GM19372 (cell line): ENCODE results near the gene FAM3C.

Experiments
- ATAC-seq: cut with Tn5 transposase; IDR thresholded peaks from one replicate; pipeline ENCODE4 v1.9.1; 2021; ENCODE audit warnings: mild to moderate bottlenecking, low read depth, moderate library complexity; ENCODE audit not compliant: unreplicated experiment

Gene FAM3C

GRCh38 chr7:121383235-121383910, 12.7 kb downstream of the FAM3C start:
- no peak for ATAC-seq

GRCh38 chr7:121382473-121382872, 13.6 kb downstream of the FAM3C start:
- no peak for ATAC-seq

GRCh38 chr7:121379930-121380329, 16.2 kb downstream of the FAM3C start:
- ATAC-seq: no peak

GRCh38 chr7:121376979-121377378, 19.1 kb downstream of the FAM3C start:
- no peak for ATAC-seq

DNA sequence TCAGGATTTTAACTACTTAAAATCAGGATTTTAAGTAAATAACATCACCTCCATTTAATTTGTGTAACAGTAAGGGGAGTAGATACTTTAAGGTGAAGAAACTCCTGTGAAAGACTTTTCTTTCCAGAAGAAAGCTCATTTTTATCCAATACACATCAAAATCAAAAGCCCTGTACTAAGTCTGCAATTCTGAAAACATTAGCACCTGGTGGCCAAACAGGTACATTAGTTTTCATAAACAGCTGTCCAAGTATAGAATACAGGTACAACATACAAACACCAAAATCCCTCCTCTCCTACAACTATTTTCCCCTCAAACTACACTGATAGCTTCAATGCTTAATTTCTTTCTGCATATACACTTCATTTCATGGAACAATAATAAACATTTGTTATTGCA, 22.9 kb downstream of the FAM3C start:
- no peak for ATAC-seq

GRCh38 chr7:121372376-121373010, 23.6 kb downstream of the FAM3C start:
- peak; percentile 76 for ATAC-seq

DNA sequence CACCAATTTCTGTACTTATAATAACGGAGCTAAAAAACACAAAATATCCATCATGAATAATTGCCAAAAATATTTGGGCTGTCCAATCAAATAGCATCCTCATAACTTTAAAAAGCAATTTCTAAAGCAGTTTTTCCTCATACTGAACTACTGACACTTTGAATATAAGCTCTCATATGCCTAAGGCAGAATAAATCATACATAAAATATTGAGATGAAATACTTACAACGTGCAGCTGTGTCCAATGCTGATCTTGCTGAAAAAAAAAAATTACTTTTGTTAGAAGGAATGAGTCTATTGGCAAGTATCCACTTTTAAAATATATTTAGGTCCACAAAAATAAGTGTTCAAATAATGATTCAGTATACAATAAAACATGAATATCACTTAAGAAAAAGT, 24.2 kb downstream of the FAM3C start:
- ATAC-seq: no peak

DNA sequence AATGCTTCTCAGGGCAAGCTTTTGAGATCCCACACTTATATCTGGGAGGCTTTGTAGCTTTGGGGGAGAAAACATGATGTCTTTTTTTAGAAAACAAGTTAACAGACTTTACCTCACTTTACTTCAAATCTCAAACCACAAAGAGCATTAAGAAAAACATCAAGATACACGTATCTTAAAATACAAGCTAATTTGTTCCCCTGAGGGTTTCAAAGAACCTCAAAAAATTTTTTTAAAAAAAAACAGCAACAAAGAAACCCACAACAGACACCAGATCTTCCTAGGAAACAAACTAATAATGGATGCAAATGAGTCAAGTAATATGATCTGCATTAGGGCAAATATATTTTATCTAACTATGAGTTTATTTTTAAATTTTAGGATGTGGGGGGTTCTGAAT, 24.7 kb downstream of the FAM3C start:
- ATAC-seq: no peak

DNA sequence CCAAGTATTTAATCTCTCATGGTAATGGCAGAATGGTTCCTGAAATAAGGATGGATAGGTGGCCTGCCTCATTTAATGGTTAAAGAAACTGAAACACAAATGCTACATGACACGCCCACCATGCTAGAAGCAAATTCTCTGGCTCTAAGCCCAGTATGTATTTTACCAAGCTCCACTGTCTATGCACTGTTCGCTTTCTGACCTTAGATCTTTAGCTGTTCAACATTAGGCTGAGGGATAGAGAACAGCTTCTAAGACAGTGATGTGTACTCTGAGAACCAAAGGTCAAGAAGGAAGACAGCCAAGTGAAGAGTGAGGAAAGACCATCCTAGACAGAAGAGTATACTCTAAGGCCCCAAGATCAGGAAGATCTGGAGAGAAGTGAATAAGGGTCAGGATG, 26.6 kb downstream of the FAM3C start:
- ATAC-seq: peak; percentile 56

DNA sequence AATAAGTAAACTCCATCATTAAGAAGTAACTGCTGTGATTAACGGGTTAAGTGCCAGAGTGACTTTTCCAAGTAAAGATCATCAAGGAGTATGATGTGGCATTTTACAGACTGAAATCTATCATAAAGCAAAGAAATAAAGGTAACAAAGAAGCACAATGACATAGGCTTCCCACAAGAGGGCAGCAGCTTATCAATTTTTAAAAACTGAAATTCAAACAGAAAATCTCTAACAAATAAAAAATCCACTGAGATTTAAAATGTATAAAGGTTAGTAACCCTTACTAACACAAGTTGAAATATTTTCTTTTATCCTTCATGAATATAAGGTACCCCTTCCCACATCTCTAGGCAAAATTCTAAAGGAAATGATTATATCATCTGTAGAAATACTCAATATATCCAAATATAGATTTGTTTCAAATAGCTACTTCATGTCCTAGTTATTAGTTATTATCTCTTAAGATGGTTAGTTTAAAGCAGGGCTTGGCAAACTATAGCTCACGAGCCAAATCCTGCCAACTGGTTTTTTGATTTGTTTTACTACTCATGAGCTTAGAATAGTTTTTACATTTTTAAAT, 29.2 kb downstream of the FAM3C start:
- ATAC-seq: no peak

DNA sequence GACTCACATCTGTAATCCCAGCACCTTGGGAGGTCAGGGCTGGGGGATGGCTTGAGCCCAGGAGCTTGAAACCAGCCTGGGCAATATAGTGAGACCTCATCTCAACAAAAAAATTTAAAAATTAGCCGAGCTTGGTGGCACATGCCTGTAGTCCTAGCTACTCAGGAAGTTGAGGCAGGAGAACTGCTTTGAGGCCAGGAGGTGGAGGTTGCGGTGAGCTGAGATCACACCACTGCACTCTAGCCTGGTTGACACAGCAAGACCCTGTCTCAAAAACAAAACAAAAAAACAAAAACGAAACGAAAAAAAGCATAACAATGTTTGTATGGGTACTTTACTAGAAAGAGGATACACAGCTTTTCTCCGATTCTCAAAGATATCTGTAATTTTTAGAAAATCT, 35.5 kb downstream of the FAM3C start:
- no peak for ATAC-seq

DNA sequence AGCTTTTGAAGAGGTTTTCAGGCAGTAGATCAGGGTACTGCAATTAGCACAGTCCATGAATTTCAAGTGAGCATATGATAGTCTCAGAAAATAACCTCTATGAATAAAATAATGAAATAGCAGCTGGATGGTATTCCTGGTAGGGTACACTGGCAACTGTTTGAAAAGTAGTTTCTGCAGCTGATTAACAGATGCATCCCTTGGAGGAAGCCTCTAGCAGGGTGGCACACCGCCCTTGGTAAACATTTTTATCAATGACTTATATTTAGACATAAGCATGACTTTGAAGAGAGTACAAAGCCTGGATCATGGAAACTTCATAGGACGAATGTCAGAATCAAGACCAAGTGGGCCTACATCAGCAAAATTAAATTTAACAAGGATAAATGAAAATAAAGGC, 40.5 kb downstream of the FAM3C start:
- ATAC-seq: no peak

GRCh38 chr7:121352323-121352722, 43.8 kb downstream of the FAM3C start:
- no peak for ATAC-seq

- no peak for ATAC-seq
Observed at GRCh38 chr7:121351682-121352081, 44.4 kb downstream of the FAM3C start.

DNA sequence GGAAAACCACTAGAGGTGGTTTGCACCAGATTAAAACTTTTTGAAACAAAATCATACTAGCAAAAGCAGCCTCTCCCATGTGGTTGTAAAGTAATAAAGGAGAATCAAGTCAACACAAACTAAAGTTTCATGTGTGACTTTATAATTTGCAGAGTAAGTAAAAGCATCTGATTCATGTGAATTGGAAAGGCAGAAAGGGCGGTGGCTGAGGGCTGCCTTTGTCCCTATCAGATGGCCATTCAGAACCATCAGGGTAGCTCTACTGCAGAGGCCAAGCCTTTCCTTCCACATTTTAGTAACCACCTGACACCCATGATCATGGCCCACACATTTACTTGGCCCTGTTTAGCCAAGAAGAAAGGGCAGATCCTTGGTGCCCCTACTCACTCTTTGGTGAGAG, 51.6 kb downstream of the FAM3C start:
- no peak for ATAC-seq

- ATAC-seq: no peak
Observed at GRCh38 chr7:121344093-121344492, 52.0 kb downstream of the FAM3C start.

GRCh38 chr7:121343302-121343701, 52.8 kb downstream of the FAM3C start:
- ATAC-seq: no peak

GRCh38 chr7:121342631-121343030, 53.5 kb downstream of the FAM3C start:
- ATAC-seq: no peak

DNA sequence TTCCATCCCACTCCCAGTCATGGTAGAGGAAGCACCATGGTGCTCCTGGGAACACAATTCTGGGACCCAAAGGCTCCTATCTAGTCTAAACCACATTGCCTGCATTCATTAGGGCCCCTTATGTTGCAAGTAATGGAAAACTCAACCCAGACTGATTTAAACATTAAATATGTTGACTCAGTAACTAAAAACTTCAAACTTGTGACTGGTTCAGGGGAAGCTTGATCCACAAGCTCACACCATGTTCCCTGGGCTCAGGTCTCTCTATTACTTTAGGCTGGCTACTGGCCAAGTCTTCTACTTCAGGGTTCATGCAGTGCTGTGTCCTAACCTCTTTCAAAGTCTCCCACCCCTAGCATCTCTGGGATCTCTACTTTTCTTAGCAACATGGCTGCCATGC, 54.2 kb downstream of the FAM3C start:
- ATAC-seq: no peak

GRCh38 chr7:121339082-121339481, 57.0 kb downstream of the FAM3C start:
- ATAC-seq: no peak

DNA sequence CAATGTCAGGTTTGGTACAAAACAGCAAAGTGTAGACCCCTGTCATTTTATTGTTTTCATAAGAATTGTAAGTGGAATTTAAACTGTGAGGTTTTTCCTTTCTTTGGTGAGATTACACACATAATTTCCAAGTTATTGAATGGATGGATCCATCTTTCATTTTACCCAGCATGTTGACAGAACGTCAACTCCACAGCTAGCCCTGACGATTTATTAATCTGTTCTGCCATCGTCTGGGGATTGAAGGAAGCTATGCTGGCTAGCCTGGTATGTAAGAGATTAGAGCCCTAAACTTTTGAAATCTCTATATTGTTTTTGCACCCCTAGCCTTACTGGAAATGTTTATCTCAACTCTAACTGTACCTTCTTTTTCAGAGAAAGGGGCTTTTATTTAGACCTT, 58.7 kb downstream of the FAM3C start:
- no peak for ATAC-seq

DNA sequence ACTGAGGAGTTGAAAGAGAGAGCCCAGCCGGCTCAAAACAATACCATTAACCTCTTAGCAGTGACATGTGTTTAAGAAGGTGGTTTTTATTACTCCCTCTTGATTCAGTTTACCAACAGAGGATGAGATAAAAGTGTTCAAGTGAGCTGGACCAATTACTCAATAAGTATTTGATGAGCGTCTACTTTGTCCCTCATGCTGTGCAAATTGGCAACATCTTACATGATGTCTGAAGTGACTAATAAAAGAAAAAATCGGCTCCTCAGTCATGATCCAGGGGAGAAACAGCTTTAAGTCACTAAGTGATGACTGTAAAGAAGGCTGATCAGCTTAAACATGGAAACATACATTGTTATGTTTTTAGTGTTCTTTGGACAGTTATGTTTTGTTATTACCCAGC, 59.5 kb downstream of the FAM3C start:
- no peak for ATAC-seq
